GM21723 (cell line): ENCODE results near the gene OR10H2.
"Not testable (repeated sequence)": the region's sequence is repeated elsewhere in the genome, so short reads cannot be mapped to it uniquely, and the experiment has no call there.

ENCODE experiments used
- ATAC-seq: cut with Tn5 transposase; IDR thresholded peaks from one replicate; pipeline ENCODE4 v1.9.1; 2021; ENCODE audit warnings: mild to moderate bottlenecking, moderate library complexity; ENCODE audit not compliant: unreplicated experiment

OR10H2 gene

DNA sequence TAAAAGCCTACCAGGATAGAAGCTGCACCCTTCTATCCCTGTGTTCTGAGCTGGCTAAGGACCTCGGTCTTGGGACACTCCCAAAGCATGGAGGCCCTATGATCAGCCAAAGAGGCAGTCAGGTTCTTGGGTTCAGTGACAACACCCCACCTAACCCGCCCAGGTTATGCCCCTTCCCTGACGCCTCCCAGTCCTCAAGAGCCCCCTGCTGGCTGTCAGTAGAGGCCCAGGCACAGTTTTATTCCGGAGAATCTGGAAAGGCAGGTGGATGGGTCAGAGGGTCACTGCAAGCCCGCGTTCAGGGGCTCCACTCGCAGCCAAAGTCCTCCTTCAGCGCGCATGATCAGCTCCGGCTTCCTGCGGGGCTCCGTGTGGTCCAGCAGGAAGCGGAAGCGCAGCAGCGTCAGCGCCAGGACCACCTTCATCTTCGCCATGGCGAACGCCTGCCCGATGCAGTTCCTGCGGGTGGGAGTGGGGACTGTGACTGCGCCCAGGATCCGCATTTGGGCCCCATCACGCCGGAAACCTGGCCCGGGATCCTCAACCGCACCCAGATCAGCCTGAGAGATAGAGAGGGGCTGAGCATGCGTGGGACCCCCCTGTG is 32.2 kb downstream of the OR10H2 start:
- ATAC-seq, result no peak

- ATAC-seq, result no peak
Observed at GRCh38 chr19:15769586-15769985, 41.8 kb downstream of the OR10H2 start.

DNA sequence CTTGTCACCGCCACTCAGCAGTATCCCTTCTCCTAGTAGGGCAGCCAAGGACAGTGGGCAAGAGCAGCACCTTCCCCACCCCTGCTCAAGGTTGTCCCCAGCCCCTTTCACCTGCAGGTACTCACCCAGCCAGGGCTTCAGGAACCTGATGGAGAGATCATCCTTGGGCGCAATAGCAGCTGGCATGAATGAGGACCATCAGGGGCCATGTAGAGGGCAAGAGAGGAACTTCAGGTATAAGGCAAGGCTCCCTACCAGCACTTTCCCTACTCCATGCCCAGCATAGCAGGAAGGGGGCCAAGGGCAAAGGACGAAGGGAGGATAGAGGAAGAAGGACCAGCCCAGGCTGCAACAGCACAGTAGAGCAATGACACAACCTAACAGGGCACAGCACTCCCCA is 46.3 kb downstream of the OR10H2 start:
- ATAC-seq, result not testable (repeated sequence)

GRCh38 chr19:15775249-15775648 is 47.4 kb downstream of the OR10H2 start:
- no peak for ATAC-seq

DNA sequence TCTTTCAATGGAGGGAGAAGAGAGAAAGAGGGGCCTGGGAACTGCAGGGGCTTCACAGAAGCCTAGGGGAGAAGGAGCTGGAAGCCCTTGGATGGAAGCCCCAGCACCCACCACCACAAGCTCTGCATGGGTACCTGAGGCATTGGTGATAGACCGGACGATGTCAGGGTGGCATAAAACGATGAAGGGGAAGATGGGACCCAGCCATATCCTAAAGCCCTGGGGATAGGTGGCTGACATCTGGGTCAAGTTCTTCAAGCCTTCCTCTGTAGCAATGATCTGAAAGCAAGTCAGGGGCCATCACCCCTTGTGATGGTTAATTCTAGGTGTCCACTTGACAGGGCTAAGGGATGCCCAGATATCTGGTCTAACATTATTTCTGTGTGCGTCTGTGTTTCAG is 48.4 kb downstream of the OR10H2 start:
- no peak for ATAC-seq

DNA sequence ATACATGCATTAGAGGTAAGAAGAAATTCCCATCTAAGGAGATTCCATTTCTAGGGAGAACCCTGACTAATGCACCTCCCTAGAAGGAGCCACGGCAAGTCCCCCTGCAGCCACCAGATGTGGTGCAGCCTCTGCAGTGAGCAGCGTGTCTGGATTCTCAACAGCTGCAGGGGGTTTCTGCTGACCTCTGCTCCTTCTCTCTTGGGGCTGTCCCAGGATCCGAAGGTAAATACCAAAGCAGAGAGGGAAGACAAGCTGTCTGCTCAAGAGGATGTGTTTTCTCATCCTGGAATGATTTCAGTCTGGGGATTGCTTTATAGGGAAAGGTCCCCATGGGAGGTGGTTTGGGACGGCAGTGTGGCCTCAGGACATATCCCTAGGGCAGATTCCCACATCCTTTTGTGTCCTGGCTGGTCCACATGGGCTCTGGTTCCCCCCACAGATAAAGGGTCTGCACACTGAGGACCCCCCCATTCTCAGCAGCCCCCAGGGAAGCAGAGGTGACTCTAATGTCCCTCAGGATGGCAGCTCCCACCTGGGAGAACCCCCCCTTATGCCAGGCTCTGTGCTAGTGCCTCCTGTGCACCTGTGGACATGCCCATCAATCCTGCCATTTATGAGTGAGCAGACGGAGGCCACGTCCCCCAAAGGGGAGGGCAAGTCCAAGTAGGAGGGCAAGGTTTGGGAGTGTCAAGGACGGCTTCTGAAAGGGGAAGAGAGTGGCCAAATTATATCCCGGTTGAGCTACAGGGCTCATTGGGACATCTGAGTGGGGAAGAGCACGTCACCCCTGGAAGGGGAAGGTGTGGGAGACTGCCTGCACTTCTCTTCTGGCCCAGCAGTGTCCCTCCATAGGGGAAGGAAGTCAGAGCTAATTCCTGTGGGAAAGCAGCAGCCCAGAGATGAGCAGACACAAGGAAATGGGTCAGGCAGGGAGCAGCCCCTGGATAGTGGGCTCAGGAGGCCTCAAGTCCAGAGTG is 49.5 kb downstream of the OR10H2 start:
- ATAC-seq, result no peak
